CD1c-positive myeloid dendritic cell (primary cell): ENCODE results near the gene PNLIP.

Experiments
- DNase-seq: peaks from one replicate; pipeline ENCODE4 v3.0.0-alpha.2; 2016; ENCODE audit errors: extremely low spot score

PNLIP gene

DNA sequence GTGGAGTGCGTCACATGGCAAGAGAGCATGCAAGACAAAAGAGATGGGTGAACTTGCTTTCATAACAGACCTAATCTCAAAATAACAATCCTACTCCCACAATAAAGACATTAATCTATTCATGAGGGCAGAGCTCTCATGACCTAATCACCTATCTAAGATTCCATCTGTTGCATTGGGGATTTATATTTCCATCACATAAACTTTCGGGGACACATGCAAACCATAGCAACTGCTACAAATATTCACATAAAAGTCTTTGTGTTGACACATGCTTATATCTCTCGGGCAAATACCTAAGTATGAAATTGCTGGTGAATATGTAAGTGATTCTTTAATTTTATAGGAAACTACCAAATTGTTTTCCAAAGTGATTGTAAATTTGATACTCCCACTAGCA, 29.1 kb downstream of the PNLIP start:
- DNase-seq = no peak

DNA sequence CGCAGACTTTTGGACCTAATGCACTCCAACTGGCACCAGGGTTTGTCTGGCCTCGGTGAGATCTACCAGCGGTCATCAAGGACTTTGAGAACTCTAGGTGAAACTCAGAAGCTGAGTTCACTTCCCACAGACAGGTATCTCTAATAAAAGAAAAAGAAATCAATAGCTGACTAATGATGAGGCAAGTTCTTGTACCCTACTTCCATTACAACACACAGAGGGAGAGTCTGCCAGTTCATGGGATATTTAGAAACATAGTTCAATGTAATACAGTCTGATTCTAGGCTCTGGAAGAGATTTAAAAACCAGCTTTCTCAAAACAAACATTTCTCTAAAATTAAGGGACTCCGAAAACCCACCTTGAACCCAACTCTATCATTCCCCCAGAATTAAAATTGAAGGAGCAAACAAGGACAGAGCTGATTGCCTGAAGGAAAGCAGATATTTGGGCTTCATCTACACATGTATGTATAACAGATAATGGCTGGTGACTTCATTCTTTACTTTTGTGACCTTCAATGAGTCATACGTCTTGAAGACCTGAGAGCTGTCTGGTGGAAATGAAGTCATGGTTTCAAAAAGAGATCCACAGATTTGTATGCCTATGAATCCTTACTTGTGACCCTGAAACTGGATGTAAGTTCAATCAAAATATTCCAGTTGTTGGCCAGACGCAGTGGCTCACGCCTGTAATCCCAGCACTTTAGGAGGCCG, 42.3 kb downstream of the PNLIP start:
- DNase-seq = no peak

DNA sequence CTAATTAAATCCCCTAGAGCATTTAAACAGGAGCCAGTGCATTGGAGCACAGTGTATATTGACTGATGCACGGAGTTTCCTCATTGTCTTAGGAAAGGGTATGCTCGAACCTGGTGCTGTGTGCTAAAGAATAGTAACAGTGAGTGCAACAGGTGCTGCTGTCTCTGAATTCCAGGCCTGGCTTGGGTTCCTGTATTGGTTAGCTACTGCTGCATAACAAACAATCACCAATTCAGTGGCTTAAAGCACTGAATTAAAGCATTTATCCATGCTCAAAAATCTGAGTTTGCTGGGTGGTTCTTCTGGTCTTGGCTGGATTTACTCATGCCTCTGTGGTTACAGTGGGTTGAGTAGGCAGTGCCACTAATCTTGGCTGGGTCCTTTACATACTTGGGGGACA, 43.3 kb downstream of the PNLIP start:
- no peak for DNase-seq

DNA sequence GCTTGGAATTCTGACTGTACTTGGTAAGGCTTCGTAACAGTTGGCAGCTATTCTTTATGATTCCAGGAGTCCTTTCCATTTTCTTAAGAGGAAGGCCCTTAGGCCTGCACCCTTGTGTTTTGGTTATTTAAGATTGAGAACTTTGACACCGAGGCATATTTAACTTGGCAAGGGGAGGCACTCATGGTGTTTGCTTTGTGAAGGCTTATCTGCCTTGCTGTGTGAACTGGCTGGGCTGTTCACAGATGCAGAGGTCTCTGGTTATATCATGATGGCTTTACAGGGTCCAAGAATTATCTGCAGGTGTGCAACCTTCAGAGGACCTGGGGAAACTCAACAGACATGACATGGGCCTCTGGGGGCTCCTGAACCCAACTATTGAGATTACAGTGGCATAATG, 44.2 kb downstream of the PNLIP start:
- no peak for DNase-seq

DNA sequence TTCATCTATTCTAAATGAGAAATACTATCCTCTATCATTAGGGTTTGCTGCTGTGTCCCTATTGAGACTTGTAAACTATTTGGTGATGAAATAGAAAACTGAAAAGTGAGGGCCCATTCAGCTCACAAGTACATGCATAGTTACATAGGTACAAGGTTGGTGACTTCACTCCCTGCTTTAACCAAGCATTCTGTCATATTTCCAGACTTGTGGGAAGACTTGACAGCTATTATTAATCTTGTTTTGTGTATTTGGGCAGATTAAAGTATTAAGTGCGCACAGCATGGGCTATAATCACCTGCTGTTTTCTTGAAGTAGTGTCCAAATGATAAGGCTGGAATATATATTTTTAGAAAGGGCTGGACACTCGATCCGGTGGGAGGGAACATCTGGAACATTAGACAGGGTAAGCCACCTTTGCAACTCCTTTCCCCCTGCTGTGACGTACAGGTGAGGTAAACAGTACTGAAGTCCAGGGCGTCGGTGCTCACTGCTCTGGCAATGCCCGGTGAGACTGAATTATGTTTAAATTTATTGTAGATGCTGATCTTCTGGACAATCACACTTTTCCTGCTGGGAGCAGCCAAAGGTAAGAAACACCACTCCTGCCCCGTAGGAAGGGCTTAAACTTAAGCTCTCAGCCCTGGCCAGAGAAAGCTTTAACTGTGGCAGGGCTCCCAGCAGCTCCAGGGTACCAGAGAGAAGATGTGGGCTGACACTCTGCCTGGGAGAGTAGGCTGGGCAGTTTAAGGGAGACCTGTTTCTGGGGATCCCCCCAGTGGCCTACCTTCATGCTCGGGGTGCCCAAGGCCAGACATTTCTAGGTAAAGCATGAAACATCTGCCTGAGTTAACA, 45.1 kb downstream of the PNLIP start, which contains the start of gene PNLIPRP1:
PNLIPRP1 (plus strand) TSS at position 370 of the 855 bp plus-strand sequence; CDS start at position 541, 171 bp downstream.
- no peak for DNase-seq

DNA sequence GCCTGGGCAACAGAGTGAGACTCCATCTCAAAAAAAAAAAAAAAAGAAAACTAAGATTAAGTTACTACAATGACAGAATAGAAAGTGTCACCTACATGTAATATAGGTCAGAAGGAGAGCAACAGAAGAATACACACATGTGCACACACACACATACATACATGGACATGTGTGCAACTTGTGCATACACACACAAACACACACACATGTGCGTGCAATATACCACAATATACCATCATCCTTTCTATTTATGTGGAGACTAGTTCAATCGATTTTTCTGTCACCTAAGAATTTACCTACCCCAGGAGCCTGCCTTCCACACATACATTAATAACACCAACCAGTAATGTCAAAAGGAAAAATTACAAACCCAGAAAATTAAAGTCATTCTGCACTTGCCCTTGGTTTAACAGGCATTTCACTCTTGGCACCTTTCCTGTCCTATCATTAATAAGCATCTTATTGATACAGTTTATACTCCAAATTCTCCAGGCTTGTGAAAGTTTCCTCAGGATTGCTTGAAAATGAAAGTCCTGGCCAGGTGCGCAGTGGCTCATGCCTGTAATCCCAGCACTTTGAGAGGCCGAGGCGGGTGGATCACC, 47.5 kb downstream of the PNLIP start:
- no peak for DNase-seq

DNA sequence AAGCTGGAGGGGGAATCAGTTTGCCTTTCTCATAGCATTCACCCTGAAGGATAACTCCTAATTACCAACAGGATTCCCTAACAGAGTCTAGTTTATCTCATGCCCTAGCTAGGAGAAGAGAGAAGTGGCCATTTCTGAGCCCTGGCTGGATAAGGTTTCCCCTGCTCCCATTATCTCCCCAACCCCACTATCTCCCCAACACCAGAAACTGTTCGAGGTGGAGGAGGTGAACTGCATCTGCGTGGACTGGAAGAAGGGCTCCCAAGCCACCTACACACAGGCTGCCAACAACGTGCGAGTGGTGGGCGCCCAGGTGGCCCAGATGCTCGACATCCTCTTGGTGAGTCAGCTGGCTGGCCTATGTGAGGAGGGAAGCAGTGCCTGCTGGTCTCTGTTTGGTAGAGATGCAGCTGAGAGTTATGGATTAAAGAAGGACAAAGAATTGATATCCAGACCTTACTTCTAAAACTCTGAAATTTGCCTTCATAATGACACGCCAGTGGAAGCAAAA, 48.8 kb downstream of the PNLIP start:
- no peak for DNase-seq

DNA sequence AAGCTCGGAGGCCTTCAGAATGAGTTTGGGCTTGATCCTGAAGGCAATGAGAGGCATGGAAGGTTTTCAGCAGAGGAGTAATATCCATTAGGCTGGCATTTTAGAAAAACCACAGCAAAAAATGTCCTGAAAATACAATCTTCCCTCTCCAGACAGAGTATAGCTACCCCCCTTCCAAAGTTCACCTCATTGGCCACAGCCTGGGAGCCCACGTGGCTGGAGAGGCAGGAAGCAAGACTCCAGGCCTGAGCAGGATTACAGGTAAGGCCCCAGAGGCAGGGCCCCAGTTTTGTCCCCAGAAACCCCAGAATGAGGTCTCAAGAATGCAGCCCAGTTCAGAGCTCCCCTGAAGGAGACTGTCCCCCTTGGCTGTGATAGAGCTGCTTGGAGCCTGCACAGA, 50.3 kb downstream of the PNLIP start:
- DNase-seq = no peak

DNA sequence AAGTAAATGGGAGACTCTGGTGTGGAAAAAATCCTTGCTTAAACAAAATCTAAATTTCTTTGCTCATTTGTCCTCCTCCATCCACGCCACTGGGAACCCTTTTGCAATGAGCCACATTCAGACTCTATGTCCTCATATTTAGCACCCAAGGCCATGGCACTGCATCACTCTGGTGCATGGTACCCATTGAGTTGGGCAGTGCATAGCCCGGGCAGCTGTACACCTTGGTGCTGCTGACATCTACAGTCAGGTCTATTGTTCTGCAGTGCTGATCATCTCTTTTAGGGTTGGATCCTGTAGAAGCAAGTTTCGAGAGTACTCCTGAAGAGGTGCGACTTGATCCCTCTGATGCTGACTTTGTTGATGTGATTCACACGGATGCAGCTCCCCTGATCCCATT, 51.8 kb downstream of the PNLIP start:
- no peak for DNase-seq

DNA sequence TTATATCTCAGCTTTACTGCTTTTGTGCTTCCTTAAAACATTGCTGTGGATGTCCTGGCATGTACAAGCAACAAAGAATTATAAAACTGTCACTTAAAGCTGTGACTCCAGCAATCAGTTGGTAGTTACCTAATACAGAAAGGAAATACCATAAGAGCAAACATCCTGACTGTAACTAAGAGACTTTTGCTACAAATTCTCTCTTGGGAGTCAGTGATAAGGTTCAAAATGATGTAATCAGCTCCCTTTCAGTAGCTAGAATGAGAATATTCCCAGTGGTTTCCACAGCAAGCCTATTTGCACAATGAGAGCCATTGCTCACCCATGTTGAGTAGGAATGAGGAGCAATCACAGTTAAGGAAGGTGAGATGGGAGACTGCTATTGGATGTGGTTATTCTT, 52.6 kb downstream of the PNLIP start:
- no peak for DNase-seq

DNA sequence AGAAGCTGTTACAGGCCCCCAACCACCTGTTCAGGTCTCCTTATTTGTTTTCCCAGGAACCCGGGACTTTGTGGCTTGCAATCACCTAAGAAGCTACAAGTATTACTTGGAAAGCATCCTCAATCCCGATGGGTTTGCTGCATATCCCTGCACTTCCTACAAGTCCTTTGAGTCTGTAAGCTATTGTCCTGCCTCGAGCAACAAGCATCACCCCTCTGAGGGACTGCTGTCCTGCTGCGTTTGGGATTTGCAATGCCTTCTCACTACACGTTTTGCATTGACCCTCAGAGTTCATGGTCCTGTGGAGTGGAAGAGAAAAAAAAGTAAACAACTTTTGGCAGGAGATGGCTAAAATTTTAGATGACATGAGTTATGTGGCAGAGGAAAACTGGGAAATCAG, 54.3 kb downstream of the PNLIP start:
- DNase-seq = no peak

DNA sequence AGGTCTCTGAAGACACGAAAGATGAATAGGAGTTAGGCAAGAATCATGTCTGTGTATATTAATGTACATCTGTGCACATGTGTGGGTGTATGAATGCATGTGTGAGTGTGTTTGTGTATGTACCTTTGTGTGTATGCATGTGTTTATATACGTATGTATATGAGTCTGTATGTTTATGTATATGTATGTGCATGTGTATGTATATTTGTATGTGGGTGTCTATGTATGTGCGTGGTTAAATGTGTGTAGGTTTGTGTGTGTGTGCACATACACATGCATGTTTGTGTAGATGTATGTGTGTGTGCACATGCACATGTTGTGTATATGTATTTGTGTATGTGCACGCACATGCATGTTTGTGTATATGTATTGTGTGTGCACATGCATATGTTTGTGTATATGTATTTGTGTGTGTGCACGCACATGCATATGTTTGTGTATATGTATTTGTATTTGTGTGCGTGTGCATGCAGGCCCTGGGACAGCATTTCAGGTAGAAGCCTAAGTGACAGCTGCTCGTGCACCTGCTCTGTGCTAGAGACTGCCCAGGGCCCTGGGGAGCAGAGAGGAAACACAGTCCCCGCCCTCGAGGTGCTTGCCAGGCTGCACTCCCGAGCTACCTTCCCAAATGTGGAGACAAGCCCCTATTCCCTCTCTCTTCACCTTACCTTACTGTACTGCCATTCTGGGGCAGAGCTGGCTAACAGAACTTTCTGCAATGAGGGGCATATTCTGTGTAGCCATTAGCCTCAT, 57.1 kb downstream of the PNLIP start:
- no peak for DNase-seq

DNA sequence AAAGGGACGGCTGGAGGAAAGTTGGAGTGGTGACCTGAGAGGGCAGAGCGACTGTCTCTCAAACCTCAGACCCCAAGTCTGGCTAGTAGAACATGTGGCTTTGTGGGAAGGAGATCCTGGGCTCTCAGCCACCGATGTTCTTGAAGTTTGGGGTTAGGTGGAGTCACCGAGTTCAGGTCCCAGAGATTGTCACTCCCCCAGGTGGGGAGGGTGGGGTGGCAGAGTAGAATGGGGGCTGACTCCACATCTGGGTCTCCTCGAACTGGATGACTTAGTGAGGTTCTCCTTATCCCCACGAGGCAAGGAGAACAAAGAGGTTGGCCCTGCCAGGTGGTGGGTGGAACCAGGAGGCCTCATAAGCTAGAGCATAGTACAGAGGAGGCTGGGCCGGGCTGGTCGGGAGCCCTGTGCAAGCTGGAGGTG, 60.3 kb downstream of the PNLIP start:
- DNase-seq = no peak

DNA sequence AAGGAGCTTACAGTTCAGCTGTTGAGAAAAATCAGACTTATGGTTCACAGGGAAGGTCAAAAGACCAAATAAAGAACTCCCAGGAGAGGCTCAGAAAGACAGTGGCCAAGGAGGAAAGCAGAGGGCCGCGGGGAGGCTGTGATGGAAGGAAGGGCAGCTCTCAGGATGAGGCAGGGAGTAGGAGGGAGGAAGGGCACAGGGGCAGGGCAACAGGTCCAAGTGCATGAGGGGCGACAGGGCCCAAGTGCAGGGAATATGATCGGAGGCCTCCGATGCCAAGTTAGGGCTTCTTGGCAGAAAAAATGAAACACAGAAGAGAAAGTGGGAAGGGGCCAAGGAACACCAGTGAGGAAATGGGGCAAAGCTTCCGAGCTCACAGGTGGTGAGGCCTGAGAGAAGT, 61.6 kb downstream of the PNLIP start:
- DNase-seq = no peak

DNA sequence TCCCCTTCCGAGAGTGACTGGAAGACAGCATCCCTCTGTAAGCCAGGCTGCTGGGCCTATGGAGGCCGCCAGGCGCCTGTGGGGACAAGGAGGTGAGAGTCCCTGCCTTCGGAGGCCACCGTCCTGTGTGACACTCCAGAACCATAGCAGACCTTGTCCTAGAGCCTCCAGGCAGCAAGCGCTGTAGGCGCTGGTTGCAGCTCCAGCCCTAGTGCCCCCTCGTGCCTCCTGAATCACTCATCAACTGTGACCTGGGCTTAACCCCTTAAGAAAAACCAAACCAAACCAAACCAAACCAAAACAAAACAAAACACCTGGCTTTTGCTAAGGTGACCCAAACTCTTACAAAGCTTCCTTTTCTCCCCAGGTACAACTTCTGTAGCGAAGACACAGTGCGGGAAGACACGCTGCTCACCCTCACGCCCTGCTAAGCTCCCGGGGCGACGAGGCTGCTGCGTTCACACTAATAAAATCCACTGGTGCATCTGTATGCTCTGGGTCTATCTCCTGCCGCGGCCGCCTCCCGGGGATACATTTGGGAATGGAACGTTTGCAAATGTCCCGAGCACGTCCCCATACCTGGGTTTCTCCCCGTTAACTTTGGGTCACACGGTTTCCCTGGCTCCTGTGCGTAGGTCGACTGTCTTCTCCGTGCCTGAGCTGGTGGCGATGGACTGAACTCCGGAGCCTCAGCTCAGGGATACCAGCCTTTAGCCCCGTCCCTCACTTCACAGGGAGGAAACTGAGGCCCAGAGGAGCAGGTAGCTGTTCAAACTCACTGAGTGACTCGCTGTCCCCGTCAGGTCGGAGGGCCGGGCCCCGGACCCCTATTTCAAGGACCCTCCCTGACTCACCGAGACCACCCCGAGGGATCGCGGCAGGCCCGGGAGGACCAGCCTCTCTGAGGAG, 63.2 kb downstream of the PNLIP start:
- DNase-seq = no peak

DNA sequence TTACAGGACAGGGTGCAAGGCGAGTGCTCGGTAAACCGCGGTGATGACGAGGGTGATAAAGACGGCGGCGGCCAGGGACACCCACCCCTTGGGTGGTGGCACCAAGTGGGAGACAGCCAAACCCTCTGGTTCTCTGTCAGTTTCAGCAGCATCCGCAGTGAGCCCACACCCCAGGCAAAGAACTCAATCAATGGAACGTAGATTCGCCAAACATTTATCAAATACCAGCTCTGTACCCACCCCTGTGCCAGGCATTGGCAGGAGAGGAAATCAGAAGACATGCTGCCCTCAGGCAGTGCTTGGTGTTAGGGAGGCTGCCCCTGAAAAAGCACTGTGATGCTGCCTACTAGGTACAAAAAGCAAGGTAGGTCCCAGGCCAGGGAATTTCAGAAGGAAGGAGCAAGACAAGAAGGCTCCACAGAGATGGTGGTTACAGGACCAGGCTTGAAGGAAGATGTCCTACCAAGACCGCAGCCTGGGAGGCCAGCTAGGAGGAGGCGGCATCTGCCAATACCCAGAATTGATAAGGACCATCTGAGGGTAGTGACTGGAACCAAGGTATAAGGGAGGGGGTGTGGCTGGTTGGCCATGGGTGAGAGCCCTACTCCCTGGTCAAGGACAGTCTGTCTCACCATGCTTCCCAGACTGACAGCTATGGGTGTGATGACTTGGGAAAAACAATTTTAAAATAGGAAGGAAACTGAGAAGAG, 64.9 kb downstream of the PNLIP start:
- no peak for DNase-seq

DNA sequence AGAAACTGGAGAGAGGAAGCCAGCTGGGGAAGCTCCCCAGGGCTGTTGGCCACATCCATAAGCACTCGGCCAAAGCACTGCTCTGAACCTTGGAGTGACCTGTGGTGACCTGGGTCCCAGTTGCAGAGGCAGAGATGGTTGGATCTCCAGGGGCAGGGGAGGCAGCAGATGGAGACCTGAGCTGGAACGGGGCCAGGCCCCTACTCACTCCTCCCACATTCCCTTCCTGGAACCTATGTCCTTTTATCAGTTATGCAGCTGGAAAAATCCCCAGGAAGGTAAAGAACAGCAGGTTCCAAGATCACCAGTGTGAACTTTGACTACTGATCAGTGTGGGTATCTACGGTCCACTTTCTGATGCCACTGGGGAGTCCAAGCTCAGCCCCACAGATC, 65.4 kb downstream of the PNLIP start:
- DNase-seq = no peak

DNA sequence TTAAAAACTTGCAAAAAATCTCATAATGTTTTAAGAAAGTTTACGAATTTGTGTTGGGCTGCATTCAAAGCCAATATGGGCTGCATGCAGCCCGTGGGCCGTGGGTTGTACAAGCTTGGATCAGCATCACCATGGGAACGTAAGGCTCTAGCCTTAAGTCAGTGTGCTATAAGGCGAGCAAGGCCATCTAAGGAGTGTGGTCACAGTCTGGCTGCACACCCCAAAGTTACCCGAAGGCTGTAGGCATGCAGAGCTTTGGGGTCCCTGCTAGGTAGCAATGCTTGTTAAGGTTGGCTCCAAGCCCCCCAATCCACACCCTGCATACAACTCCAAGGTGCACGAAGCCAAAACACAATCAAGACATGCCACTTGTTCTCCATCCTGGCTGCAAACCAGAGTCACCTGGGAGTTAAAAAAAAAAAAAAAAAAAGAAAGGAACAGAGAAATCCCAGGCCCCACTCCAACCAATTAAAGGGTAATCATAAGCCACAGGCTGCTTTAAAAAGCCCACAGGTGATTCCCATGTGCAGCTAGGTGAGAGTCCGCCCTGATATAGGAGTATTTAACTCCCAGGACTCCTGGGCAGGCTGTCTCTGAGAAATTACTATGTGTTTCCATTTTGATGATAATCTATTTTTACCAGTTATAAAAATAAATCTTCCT, 66.5 kb downstream of the PNLIP start:
- DNase-seq = no peak

DNA sequence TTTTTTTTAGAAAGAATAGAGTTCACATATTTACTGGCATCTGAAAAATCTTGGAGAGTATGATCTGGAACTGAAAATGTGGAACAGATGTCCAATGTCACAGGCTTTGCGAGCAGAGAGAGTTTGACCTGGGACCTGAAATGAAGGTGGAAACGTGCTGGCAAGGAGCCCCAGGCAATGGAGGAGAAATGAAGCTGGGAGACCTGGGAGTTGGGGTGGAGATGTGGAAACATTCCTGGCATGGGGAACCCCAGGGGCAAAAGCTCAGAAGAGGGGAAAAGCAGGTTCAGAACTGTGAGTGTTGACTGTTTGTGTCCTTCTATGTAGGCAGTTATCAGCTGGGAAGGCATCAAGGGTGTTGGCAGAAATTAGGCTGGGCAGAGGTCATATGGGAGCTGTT, 67.7 kb downstream of the PNLIP start:
- DNase-seq = no peak

DNA sequence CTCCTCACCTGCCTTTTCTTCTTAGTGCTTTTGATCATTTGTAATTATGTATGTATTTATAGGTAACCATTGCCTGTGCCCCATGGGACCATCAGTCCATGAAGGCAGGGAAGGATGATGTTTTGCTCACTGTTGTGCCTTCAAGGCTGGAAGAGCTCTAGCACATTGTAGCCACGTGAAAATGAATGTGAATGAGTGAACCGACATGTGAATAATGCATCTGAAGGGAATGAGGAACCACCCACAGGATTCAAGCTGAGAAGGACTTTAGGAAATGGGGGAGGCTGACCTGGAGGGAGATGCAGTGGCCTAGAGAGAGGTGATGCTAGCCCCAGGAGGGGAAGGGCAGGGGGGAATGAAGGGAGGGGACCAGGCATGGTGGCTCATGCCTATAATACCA, 69.1 kb downstream of the PNLIP start:
- no peak for DNase-seq
